Measurements from ENCODE around the gene RRBP1.
A peak's percentile ranks its signal among the peaks of the same experiment; 100 is the strongest.

RRBP1 gene

DNA sequence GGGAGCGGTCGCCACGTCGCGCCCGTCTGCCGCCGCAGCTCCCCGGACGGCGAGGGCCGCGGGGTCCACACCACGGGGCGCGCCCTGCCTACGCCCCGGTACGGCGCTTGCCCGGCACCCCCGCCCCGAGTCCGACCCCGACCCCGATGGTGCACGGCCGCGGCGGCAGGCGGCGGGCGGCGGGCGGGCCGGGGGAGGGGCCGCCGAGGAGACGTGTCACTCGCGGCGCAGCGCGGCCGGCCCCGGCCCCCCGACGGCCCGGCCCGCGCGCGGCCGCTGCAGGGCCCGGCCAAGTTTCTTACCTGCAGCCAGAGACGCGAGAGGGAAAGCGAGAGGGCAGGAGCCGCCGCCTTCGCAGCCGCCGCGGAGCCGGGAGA is 328 bp downstream of the RRBP1 start:
- DNase-seq (ENCODE audit: low read depth in 2 of 2): no peak

DNA sequence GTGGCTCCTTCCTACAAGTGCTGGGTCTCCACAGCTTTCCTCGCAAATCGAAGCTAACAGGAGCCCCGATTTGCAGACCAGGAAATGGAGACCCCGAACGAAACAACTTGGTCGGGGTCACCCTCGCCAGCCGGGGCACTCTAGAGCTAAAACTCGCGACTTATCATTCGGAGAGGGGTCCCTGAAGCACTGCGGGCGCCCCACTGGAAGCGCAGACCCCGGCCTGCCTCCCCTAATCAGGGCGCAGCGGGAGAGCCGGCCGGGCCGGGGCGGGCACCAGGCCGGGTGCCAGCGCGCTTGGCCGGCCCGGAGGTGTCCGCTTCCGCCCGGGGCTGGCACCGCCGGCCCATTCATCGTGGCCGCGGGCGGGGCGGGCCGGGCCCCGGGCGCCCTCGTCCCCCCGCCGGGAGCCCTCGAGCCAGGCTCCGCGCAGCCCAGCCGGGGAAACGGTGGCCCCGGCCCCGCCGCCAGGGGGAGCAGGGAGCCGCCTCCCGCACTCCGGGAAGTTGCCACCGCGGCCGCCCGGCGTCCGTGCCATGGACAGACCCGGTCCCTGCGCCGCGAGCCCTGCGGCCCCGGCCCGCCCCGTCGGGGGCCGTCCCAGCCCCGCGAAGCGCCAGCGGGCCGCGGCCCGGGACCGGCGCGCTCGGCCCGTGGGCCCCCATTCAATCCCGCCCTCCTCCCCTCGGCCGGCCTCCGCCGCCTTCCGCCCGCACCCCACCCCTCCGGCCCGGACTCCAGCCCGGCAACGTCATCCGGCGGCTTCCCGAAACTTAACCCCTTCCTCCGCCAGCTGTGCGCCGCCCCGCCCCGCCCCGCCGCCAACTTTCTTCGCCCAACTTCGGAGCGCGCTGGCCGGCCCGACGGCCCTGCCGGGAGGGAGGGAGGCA is 961 bp downstream of the RRBP1 start:
- peak; percentile 50 to 75 for DNase-seq (ENCODE audit: low read depth in 2 of 2)

DNA sequence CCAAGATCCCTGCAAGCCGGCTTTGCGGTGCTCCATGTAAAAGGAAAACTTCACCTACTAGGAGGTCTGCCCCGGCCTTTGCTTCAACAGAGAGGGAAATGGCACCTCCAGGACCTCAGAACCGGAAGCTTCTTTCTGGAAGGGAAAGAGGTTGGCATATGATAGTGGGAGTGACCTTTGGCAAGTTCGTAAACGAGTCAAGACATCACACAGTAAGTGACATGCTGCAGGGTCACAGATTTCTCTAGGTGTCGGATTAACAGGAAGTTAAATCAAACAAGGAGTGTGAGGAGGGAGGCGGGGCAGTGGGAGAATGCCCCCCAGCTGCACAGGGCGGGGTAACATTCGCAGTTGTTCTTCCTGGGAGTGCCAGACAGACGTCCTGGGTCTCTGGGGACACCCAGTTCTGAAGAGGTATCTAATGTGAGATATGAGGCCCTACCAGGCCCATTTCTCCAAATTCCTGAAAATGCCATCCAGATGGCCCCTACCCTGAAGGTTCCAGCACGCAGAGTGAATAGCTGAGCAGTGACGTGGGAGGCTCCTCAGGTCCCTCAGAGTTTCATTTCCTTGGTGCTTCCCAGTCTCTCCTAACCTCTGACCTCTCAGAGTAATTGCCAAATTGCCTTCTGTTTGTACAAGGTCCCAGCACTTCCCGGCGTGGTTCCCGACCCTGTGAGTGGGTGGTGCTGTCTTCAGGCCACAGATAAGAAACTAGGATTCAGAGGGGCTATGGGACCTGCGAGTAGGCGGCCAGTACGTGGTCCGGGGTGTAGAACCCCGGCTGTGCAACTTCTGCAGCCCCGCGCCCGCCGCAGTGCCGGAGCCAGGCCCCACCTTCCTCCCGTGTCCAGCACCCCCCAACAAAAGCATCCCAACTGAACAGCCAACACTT is 1.9 kb downstream of the RRBP1 start:
- DNase-seq (ENCODE audit: low read depth in 2 of 2): no peak

DNA sequence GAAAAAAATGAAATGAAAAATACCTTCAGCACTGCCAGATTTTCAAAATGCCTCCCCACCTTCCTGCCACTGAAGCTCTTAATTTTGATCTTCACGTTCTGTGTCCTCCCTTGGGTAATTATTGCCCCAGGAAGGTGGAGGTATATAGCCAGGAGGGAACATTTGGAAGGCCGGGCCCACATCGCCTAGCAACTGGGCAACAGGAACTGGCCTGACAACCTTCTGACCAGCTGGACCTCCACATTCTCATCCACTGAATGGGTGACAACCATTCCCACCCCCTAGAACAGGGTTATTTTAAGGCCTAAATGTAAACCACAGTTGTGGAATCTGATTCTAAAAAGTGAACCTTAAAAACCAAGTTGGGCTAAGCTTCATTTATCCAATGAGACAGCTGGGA is 3.2 kb downstream of the RRBP1 start:
- no peak for DNase-seq (ENCODE audit: low read depth in 2 of 2)

DNA sequence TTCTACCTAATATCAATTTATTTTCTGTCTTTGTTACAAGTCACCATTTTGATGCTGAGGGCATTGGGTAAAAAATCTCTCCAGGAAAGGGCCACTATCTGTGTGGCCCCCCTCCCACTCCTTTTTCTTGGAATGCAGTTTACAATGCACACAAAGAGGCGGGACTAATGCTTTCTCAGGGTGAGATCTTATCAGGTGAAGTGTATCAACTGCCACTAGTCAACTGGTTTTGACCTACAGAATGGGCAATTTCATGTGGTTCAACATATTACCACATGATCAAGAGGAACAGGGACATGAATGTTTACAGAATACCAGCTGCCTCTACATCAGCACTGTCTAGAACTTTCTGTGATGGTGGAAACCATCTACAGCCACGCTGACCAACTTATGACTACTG is 3.7 kb downstream of the RRBP1 start:
- DNase-seq (ENCODE audit: low read depth in 2 of 2): no peak

DNA sequence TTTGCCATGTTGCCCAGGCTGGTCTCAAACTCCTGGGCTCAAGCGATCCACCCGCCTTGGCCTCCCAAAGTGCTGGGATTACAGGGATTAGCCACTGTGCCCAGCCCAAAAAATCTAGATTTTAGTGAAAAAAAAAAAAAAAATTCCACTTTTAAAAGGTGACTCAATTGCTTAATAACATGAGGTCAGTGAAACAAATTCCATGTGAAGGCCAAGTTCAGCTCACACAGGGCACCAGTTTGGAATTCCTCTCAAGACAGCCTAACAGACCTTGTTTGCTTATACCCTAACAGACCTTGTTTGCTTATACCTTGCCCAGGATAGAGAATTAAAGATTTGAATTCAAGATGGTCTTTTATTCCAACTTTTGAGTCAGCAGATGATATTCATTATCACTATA is 5.1 kb downstream of the RRBP1 start:
- DNase-seq (ENCODE audit: low read depth in 2 of 2): no peak

DNA sequence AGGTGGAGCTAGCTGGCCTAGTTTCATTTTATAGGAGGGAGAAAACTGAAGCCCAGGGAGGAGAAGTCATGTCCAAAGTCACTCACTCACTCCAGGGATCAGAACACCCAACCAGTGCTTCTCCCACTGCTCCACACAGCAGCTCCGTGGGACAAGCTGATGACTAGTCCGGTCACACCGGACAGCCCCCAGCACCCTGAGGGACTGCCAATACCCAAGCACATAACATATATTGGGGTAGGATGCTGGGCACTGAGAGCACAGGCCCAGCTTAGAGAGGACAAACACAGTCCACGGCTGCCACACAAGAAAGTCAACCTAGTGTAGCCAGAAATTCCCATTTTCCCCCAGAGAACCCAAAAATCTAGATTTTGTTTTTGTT is 5.7 kb downstream of the RRBP1 start:
- no peak for DNase-seq (ENCODE audit: low read depth in 2 of 2)

DNA sequence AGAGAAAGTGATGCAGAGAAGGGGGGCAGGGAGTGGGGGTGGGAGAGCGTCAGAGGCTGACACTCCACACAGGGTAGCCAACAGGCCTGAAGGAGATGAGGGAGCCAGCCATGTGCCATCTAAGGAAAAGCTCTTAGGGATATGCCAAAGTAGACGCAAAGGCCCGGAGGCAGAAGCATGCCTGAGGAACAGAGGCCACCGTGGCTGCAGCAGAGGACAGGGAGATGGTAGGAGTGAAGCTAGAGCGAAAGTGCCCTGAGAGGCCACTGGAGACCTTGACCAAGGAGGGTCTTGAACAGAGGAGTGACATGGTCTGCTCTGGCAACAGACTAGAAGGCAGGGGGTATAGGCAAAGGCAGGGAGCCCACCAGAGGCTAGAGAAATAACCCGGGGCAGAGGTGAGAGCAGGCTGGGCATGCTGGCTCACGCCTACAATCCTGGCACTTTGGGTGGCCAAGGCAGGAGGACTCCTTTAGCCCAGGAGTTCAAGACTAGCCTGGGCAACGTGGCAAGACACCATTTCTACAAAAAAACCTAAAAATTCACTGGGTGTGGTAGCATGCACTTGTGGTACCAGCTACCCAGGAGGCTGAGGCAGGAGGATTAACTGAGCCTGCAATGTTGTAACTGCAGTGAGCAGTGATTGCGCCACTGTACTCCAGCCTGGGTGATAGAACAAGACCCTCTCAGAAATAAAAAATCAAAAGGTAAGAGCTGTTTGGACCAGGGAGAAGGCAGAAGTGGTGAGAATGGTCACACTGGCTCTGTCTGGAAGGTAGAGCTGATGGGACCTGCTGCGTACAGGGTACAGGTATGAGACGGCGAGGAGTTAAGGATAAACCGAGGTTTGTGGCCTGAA is 6.3 kb downstream of the RRBP1 start:
- no peak for DNase-seq (ENCODE audit: low read depth in 2 of 2)

DNA sequence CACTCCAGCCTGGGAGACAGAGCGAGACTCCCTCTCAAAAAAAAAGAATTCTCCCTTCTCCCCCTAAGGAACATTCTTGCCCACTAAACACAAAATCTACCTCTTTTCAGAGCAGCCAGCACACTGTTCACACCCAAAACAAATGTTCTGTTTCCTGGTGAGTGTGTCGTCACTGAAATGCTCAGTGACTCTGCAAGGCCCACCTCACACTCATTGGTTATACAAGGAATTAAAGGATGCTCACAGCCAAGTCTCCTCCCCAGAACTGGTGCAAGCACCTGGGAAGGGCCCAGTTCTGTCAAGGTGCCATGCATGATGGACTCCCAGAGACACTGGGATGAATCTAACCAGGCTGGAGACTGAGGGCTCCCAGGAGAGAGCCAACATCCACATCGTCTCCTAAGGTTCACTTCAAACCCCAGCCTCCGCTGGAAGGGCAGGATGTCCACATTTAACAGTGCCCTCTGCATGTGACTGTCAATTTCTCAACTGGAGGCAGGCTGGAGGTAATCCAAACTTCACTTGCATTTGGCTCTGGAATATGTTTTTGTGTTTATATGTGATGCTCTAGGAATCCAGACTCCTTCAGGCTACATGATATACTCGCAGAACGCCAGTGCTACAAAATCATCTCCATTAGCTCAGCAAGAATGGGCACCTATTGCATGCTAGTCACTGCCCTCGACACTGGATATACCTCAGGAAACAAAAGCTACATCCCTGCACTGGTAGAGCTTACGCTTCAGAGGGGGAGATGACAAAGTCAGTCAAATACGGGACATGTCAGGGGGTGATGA is 7.1 kb downstream of the RRBP1 start:
- DNase-seq (ENCODE audit: low read depth in 2 of 2): no peak

DNA sequence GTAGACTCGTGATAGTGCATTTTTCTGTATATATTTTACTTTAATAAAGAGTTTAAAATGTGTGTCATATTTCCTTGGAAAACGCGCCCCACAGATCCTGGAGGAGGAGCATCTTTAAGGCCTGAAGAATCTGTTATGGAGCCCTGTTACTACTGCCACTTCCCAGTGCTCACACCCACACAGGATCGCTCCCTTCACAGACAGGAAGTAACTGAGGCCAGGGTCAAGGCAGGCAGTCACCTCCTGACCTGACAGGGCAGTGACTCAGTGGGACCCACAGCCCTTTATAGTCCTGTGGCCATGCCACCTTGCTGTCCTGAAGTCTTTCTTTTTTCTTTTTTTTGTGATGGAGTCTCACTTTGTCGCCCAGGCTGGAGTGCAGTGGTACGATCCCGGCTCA is 9.0 kb downstream of the RRBP1 start:
- DNase-seq (ENCODE audit: low read depth in 2 of 2): no peak

DNA sequence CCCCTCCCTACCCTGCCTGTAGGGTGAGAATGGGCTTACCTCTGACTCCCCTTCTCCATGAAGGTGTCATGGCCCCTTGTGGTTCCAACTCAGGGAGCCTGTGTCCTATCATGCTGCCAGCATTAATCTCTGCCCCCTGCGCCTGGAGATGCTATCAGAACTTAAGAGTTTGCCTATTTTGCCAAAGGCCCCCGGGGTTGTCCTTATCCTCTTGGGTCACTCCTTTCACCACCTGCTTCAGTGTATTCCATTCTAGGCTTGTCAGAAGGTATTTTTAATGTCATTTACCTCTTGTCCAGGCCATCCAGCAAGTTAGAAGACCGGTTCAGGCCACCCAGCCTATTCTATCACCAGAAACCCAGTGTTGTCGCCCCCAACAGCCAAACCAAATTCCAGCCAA is 10.5 kb downstream of the RRBP1 start:
- DNase-seq (ENCODE audit: low read depth in 2 of 2): no peak

DNA sequence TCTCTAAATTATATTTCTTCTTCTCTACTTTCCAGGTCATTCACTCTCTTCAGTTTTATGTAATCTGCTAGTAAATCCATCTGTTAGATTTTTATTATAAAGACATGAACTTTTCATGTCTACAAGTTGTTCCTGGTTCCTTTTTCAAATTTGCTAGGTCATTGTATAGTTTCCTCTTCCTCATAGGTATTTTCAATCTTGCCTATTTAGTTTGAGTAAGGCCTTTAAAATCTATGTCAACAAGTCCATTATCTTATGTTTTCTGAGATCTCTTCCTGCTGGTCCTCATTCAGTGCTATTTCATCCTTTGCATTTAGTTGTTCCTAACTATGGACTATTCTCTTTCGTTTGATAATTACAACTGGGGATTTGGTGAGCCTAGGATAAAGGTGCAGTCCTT is 11.0 kb downstream of the RRBP1 start:
- DNase-seq (ENCODE audit: low read depth in 2 of 2): no peak

DNA sequence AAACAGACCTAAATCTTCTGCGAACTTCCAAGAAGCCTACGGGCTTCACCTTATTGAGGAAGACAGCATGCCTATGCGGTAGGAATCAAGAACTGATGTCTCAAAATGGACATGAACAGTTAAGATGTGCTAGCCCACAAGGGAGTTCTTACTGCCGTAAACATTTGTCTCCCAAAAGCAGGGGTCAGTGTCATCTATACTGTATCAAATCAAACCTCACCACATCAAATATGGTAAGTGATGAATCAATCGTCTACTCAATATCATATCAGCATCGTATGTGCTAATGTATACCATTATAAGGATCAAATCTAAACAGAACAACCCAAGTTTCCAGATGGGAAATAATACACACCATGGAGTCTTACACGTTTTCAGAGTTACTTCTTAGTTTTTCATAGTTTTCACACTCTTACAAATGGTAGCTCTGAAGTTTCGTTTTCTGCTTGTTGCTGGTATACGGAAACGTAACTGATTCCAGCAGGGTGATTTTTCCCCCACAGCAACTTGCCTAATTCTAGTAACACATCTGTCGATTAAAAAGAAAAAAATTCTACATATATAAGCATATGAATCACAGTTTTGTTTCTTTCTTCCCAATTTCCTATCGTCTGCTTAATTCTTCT is 12.6 kb downstream of the RRBP1 start:
- DNase-seq (ENCODE audit: low read depth in 2 of 2): no peak

DNA sequence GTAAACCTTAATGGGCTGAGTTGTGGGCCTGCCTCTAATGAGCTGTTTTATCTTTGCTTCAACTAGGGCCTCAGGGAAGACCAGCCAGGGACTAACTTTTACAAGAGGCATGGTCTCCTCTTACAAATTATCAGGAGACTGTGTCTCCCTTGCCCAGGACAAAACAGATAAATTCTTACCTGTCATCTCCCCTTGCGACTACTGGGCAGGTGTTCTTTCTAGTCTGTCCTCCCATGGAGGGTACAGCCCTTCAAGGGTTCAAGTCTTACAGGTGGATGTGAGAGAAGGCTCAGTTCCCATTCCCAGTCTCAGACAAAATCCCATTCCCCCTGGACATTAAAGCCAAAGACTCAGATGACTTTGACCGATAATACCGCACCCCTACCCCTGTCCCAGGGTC is 13.6 kb downstream of the RRBP1 start:
- no peak for DNase-seq (ENCODE audit: low read depth in 2 of 2)

DNA sequence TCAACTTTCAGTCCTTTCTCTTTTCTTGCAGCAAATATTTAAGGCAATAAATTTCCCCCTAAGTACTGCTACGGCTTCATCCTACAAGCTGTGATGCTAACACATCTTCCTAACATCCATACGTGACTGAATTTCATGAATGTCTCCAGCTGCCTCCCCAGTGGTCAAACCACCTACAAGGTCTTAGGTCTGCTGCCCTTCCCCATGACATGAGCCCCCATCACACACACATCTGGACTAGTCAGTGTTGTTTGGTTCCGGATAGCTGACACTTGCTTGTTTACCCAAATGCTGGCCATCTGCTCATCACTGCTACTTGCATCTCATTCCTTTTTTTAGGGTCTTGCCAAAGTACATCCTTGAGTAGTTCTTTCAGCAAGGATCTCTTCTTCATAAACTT is 14.6 kb downstream of the RRBP1 start:
- DNase-seq (ENCODE audit: low read depth in 2 of 2): no peak

DNA sequence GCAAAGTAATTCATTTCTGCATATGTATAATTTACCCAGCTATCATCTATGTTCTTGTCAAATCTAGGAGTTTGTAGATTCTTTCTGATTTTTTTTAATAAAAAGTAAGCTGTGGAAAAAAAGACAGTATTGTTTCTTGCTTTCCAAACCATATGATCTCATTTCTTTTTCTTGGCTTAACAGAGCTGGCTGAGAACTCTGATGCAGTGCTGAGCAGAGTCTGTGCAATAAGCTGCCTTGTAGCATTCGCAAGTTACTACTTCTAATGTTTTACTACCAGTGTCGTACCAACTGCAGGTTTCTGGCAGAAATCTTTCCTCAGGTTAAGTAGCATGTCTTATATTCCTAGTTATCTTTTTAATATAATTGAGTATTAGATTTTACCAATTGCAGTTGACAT is 15.6 kb downstream of the RRBP1 start:
- DNase-seq (ENCODE audit: low read depth in 2 of 2): no peak

DNA sequence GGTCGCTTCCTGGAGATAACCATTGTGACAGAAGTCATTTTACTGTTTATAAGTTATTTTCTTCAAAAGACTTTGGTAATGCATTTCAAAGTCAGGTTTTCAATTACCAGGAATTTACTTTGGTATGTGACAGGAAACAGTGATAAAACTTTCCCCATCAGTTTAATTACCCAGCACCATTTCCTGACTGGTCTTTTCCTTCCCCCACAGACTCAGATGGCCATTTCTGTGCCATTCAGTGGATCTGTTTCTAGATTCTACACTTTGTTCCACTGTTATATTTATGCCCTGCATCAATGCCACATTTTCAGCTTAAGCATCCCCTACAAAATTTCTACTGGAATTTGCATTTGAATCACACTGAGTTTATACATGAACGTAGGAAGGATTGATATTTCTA is 16.3 kb downstream of the RRBP1 start:
- no peak for DNase-seq (ENCODE audit: low read depth in 2 of 2)

DNA sequence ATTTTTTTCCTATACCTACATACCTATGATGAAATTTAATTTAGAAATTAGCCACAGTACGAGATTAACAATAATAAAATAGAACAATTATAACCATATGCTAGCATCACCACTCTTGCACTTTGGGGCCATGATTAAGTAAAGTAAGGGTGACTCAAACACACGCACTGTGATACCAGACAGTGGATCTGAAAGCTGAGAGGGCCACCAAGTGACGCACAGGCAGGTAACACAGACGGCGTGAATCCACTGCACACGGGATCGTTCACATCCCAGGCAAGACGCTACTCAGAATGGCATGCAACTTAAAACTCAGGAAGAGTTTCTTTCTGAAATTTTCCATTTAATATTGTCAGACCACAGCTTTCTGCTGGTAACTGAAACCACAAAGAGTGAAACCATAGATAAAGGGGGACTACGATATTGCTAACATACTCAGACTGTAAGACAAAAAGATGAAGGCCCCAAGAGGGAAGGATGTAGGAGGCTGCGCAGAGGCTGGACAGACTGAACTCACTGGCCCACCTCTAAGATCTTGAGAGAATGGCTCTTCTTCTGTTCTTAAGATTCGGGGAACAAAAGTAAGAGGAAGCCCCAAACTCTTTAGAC is 17.9 kb downstream of the RRBP1 start:
- DNase-seq (ENCODE audit: low read depth in 2 of 2): no peak

DNA sequence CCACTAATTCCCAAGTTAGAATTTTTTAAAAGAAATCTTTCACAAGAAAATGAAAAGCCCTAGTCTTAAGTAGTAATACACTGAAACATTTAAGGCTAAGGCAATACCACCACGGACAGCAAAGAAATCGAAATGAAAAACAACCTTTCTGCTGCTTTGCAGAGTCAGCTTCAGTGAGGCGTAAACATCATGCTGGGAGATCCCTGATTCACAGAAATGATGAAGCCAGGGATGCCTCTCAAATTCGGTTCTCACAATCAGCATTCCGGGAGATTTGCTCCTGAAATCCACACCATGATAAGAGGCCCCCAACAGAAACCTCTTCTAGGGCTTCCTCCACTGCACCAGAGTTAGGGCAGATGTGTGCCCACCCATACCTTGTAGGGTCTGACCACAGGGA is 18.6 kb downstream of the RRBP1 start:
- no peak for DNase-seq (ENCODE audit: low read depth in 2 of 2)

DNA sequence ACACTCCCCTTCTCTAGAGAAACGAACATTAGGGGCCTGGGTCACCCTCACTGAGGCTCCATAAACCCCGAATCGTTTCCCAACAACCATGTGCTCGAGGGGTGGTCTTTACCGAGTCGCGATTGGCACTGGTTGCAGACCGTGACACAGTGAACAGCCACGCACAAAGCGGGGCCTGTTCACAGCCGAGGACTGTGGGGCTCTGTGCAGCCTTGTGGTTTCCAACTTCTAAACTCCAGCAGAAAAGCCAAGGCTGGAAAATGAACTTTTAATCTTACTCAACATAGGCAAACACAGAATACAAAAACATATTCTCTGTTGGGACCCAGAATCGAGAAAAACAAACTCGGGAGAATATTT is 19.0 kb downstream of the RRBP1 start:
- no peak for DNase-seq (ENCODE audit: low read depth in 2 of 2)

All from stimulated activated CD4-positive, alpha-beta T cell treated with anti-CD3 and anti-CD28 coated beads, Interleukin-15, amount 100 ng/mL, for 48 hours (primary cell).